Measurements from ENCODE around the gene ZHX3. TPM values are rescaled to one million over a fixed set of nuclear protein-coding genes. Genes with fewer than 3 reads are reported as not detected.

ZHX3 gene
- total RNA-seq, 1 donor from 2014 or later: 34.5 TPM

GRCh38 chr20:41171736-41172295 lies 145.7 kb downstream of the ZHX3 start:
- ATAC-seq (no peak), DNase-seq (no peak)
- intact Hi-C loops (cut with DNase I): loop anchor here (5.0 kb wide), 1 partner anchor 165 kb away; no protein-coding TSS in a partner anchor
- no peaks in the 10 kb centered on the region for H3K27me3 ChIP-seq (ENCODE audit: low read depth)
- peaks cover 36% of the 10 kb centered on the region for H3K4me1 ChIP-seq
- no peak for TF ChIP-seq CTCF (IDR thresholded peaks at IDR 0.05)
- H3K4me3 ChIP-seq: no peak overlapping the region
- H3K36me3 ChIP-seq: peaks cover 98% of the 10 kb centered on the region
- no peaks in the 10 kb centered on the region for H3K9me3 ChIP-seq
- H3K27ac ChIP-seq: peak overlapping the region; percentile 74

- DNase-seq: no peak
- intact Hi-C loops (cut with DNase I): loop anchor here (5.0 kb wide), 1 partner anchor 167 kb away; no protein-coding TSS in a partner anchor
These were observed 147.0 kb downstream of the ZHX3 start for GRCh38 chr20:41170386-41171105.

GRCh38 chr20:41169791-41170351 lies 147.7 kb downstream of the ZHX3 start:
- H3K27ac ChIP-seq: no peak overlapping the region

More at GRCh38 chr20:41170386-41171105, 147.0 kb downstream of the ZHX3 start:
- Histone ChIP-seq H3K27ac (no peak overlapping the region), H3K27me3 (ENCODE audit: low read depth) (no peaks in the 10 kb centered on the region), H3K4me3 (no peak overlapping the region), H3K36me3 (peaks cover 98% of the 10 kb centered on the region), H3K4me1 (peaks cover 31% of the 10 kb centered on the region), H3K9me3 (no peaks in the 10 kb centered on the region)
- no peak for TF ChIP-seq CTCF (IDR thresholded peaks at IDR 0.05)
- no peak for ATAC-seq

GRCh38 chr20:41169162-41169690 lies 148.3 kb downstream of the ZHX3 start:
- H3K9me3 ChIP-seq: no peaks in the 10 kb centered on the region
- no peak for TF ChIP-seq CTCF (IDR thresholded peaks at IDR 0.05)
- H3K27ac ChIP-seq: no peak overlapping the region
- peaks cover 98% of the 10 kb centered on the region for H3K36me3 ChIP-seq
- no peak overlapping the region for H3K4me3 ChIP-seq
- no peak for DNase-seq
- intact Hi-C loops (cut with DNase I): no loop called here
- ATAC-seq: no peak
- no peaks in the 10 kb centered on the region for H3K27me3 ChIP-seq (ENCODE audit: low read depth)
- H3K4me1 ChIP-seq: peaks cover 26% of the 10 kb centered on the region

More at GRCh38 chr20:41169791-41170351, 147.7 kb downstream of the ZHX3 start:
- no peak for DNase-seq
- H3K27me3 ChIP-seq (ENCODE audit: low read depth): no peaks in the 10 kb centered on the region
- intact Hi-C loops (cut with DNase I): loop anchor here (5.0 kb wide), 1 partner anchor 167 kb away; no protein-coding TSS in a partner anchor
- H3K4me3 ChIP-seq: no peak overlapping the region
- ATAC-seq: no peak
- no peak for TF ChIP-seq CTCF (IDR thresholded peaks at IDR 0.05)
- peaks cover 26% of the 10 kb centered on the region for H3K4me1 ChIP-seq
- H3K9me3 ChIP-seq: no peaks in the 10 kb centered on the region
- peaks cover 98% of the 10 kb centered on the region for H3K36me3 ChIP-seq

- DNase-seq (peak; percentile 21), ATAC-seq (no peak)
- Histone ChIP-seq H3K27ac (peak overlapping the region; percentile 18), H3K4me1 (peaks cover 20% of the 10 kb centered on the region), H3K27me3 (ENCODE audit: low read depth) (no peaks in the 10 kb centered on the region), H3K36me3 (peaks cover 98% of the 10 kb centered on the region), H3K4me3 (no peak overlapping the region), H3K9me3 (no peaks in the 10 kb centered on the region)
- no peak for TF ChIP-seq CTCF (IDR thresholded peaks at IDR 0.05)
- intact Hi-C loops (cut with DNase I): no loop called here
These were observed 149.0 kb downstream of the ZHX3 start for GRCh38 chr20:41168281-41169161.
